CMK (cell line): ENCODE data around the gene POU2F1.

ENCODE experiments used
- DNase-seq: peaks from one replicate; pipeline ENCODE4 v3.0.0-alpha.2; 2010; ENCODE audit warnings: low read depth

POU2F1 gene

GRCh38 chr1:167442854-167443565, 222.3 kb downstream of the POU2F1 start:
- no peak for DNase-seq

GRCh38 chr1:167443757-167444156, 223.1 kb downstream of the POU2F1 start:
- DNase-seq, result no peak

- DNase-seq, result no peak
Observed at GRCh38 chr1:167446966-167447365, 226.3 kb downstream of the POU2F1 start.

- peak; percentile 49 for DNase-seq
Observed at GRCh38 chr1:167447521-167448136, 226.9 kb downstream of the POU2F1 start.

- no peak for DNase-seq
Observed at GRCh38 chr1:167450843-167451242, 230.2 kb downstream of the POU2F1 start.

GRCh38 chr1:167452483-167452882, 231.8 kb downstream of the POU2F1 start:
- DNase-seq, result no peak

- no peak for DNase-seq
Observed at GRCh38 chr1:167453123-167453522, 232.4 kb downstream of the POU2F1 start.

GRCh38 chr1:167454304-167454893, 233.7 kb downstream of the POU2F1 start:
- DNase-seq, result no peak

GRCh38 chr1:167454894-167455785, 234.5 kb downstream of the POU2F1 start:
- peak; percentile 74 for DNase-seq

- no peak for DNase-seq
Observed at GRCh38 chr1:167455786-167456446, 235.2 kb downstream of the POU2F1 start.

- DNase-seq, result no peak
Observed at GRCh38 chr1:167456524-167456923, 235.8 kb downstream of the POU2F1 start.

GRCh38 chr1:167456926-167457325, 236.2 kb downstream of the POU2F1 start:
- DNase-seq, result no peak

- DNase-seq, result no peak
Observed at GRCh38 chr1:167457936-167458584, 237.4 kb downstream of the POU2F1 start.

GRCh38 chr1:167460836-167461235, 240.2 kb downstream of the POU2F1 start:
- DNase-seq, result no peak

GRCh38 chr1:167462341-167462740, 241.7 kb downstream of the POU2F1 start:
- DNase-seq, result no peak

- DNase-seq, result no peak
Observed at GRCh38 chr1:167463080-167463479, 242.4 kb downstream of the POU2F1 start.

- no peak for DNase-seq
Observed at GRCh38 chr1:167463875-167464575, 243.3 kb downstream of the POU2F1 start.

GRCh38 chr1:167465018-167465417, 244.3 kb downstream of the POU2F1 start:
- no peak for DNase-seq

GRCh38 chr1:167465743-167466142, 245.1 kb downstream of the POU2F1 start:
- no peak for DNase-seq

- DNase-seq, result no peak
Observed at GRCh38 chr1:167467126-167467710, 246.5 kb downstream of the POU2F1 start.
